Measurements from ENCODE around the gene ACOT9.
"Not testable (repeated sequence)": the region's sequence is repeated elsewhere in the genome, so short reads cannot be mapped to it uniquely, and the experiment has no call there.

Gene ACOT9

GRCh38 chrX:23694606-23695005 is 48.5 kb downstream of the ACOT9 start:
- peak; percentile 22 for DNase-seq (ENCODE audit: low read depth)

- DNase-seq (ENCODE audit: low read depth) = no peak
Observed at GRCh38 chrX:23692166-23692565, 50.9 kb downstream of the ACOT9 start.

GRCh38 chrX:23676486-23676885 is 66.6 kb downstream of the ACOT9 start:
- DNase-seq (ENCODE audit: low read depth) = not testable (repeated sequence)

- no peak for DNase-seq (ENCODE audit: low read depth)
Observed at GRCh38 chrX:23673108-23673507, 70.0 kb downstream of the ACOT9 start.

- DNase-seq (ENCODE audit: low read depth) = no peak
Observed at GRCh38 chrX:23670528-23670927, 72.5 kb downstream of the ACOT9 start.

GRCh38 chrX:23668335-23668734 is 74.7 kb downstream of the ACOT9 start:
- DNase-seq (ENCODE audit: low read depth) = no peak

GRCh38 chrX:23667239-23668177 is 75.6 kb downstream of the ACOT9 start, which contains the start of gene PRDX4:
Gene PRDX4 (plus strand): TSS chrX:23667493. CDS start chrX:23667571, 78 bp downstream.
- DNase-seq (ENCODE audit: low read depth) = peak; percentile 45

GRCh38 chrX:23666282-23666681 is 76.8 kb downstream of the ACOT9 start:
- no peak for DNase-seq (ENCODE audit: low read depth)

GRCh38 chrX:23664496-23664895 is 78.6 kb downstream of the ACOT9 start:
- no peak for DNase-seq (ENCODE audit: low read depth)

GRCh38 chrX:23662853-23663252 is 80.2 kb downstream of the ACOT9 start:
- no peak for DNase-seq (ENCODE audit: low read depth)

GRCh38 chrX:23662187-23662586 is 80.9 kb downstream of the ACOT9 start:
- DNase-seq (ENCODE audit: low read depth) = no peak

- no peak for DNase-seq (ENCODE audit: low read depth)
Observed at GRCh38 chrX:23661671-23662070, 81.4 kb downstream of the ACOT9 start.

GRCh38 chrX:23660766-23661132 is 82.3 kb downstream of the ACOT9 start:
- no peak for DNase-seq (ENCODE audit: low read depth)

GRCh38 chrX:23660083-23660765 is 82.9 kb downstream of the ACOT9 start:
- not testable (repeated sequence) for DNase-seq (ENCODE audit: low read depth)

- DNase-seq (ENCODE audit: low read depth) = no peak
Observed at GRCh38 chrX:23659339-23659738, 83.7 kb downstream of the ACOT9 start.

GRCh38 chrX:23656684-23657083 is 86.4 kb downstream of the ACOT9 start:
- no peak for DNase-seq (ENCODE audit: low read depth)

- DNase-seq (ENCODE audit: low read depth) = no peak
Observed at GRCh38 chrX:23656091-23656490, 87.0 kb downstream of the ACOT9 start.

Measured in stimulated activated CD8-positive, alpha-beta memory T cell treated with anti-CD3 and anti-CD28 coated beads, Interleukin-12 subunit alpha, Interleukin-12 subunit beta, amount 100 ng/mL, for 1 hour (primary cell).